ENCODE measurements around the gene IMPDH1. TPM values are rescaled to one million over a fixed set of nuclear protein-coding genes. Genes with fewer than 3 reads are reported as not detected.

IMPDH1 gene
- total and polyA plus RNA-seq, 9 of the 15 experiments (the other 6 are each of a cell fraction or from before 2014, with no cell fraction given) = 0.80 to 118 (median 64.3) TPM

DNA sequence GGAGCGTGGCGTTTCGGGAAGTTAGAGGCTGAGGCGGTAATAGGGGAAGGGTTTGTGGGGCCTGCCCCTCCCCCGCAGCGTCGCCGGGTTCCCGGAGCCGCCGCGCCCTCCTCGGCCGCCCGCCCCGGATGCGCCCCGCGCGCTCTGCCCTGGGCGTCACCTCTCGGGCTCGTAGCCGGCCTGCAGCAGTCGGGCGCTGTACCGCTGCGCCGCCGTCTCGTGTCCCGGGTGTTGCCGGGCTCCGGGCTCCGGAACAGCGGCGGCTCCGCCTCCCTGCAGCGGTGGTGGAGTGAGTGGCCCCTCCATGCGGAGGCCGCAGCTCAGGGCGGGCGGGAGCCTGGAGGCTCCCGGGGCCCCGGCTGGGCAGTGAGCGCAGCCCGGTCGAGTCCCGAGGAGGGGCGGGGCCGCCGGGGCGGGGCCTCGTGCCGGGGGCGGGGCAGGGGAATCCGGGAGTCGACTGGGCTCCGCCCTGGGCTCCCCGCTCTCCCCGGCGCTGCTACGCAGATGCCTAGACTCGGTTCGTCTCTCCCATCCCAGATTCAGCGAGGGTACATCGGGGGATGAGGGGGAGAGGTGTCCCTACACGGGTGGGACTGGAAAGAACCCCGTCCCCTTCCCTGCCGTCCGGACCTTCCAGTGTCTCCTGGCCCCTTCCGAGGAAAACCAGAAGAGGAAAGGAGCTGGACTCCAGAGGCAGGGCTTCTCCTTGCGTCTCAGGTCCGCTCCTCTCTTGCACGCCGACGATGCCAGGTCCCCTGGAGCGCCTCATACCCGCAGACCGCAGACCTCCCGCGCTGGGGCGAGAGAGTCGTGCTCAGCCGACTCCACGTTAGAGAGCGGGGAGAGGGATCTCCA, at the start of gene IMPDH1 (continued):
- no peak for TF ChIP-seq IFI16 (CRISPR knock-in tag; IDR thresholded peaks at IDR 0.05)
- TF ChIP-seq KDM5B (IDR thresholded peaks at IDR 0.05; ENCODE audit: insufficient replicate concordance, low read depth, low read length) = peak; percentile 83
- TF ChIP-seq, protein P1, sequence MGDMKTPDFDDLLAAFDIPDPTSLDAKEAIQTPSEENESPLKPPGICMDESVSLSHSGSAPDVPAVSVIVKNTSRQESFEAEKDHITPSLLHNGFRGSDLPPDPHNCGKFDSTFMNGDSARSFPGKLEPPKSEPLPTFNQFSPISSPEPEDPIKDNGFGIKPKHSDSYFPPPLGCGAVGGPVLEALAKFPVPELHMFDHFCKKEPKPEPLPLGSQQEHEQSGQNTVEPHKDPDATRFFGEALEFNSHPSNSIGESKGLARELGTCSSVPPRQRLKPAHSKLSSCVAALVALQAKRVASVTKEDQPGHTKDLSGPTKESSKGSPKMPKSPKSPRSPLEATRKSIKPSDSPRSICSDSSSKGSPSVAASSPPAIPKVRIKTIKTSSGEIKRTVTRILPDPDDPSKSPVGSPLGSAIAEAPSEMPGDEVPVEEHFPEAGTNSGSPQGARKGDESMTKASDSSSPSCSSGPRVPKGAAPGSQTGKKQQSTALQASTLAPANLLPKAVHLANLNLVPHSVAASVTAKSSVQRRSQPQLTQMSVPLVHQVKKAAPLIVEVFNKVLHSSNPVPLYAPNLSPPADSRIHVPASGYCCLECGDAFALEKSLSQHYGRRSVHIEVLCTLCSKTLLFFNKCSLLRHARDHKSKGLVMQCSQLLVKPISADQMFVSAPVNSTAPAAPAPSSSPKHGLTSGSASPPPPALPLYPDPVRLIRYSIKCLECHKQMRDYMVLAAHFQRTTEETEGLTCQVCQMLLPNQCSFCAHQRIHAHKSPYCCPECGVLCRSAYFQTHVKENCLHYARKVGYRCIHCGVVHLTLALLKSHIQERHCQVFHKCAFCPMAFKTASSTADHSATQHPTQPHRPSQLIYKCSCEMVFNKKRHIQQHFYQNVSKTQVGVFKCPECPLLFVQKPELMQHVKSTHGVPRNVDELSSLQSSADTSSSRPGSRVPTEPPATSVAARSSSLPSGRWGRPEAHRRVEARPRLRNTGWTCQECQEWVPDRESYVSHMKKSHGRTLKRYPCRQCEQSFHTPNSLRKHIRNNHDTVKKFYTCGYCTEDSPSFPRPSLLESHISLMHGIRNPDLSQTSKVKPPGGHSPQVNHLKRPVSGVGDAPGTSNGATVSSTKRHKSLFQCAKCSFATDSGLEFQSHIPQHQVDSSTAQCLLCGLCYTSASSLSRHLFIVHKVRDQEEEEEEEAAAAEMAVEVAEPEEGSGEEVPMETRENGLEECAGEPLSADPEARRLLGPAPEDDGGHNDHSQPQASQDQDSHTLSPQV (IDR thresholded peaks at IDR 0.05) = peak; percentile 74
- no peak for TF ChIP-seq EHMT2 (IDR thresholded peaks at IDR 0.05)
- no peak for TF ChIP-seq BDP1 (IDR thresholded peaks at IDR 0.05; ENCODE audit: insufficient read depth, insufficient read length)
- TF ChIP-seq, protein P2, sequence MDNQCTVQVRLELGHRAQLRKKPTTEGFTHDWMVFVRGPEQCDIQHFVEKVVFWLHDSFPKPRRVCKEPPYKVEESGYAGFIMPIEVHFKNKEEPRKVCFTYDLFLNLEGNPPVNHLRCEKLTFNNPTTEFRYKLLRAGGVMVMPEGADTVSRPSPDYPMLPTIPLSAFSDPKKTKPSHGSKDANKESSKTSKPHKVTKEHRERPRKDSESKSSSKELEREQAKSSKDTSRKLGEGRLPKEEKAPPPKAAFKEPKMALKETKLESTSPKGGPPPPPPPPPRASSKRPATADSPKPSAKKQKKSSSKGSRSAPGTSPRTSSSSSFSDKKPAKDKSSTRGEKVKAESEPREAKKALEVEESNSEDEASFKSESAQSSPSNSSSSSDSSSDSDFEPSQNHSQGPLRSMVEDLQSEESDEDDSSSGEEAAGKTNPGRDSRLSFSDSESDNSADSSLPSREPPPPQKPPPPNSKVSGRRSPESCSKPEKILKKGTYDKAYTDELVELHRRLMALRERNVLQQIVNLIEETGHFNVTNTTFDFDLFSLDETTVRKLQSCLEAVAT (IDR thresholded peaks at IDR 0.05) = peak in 1 of 2 experiments; percentile 80; a peak in 2 of 4 replicates
- TF ChIP-seq NFXL1 (CRISPR knock-in tag; IDR thresholded peaks at IDR 0.05) = no peak
- TF ChIP-seq NFE2 (IDR thresholded peaks at IDR 0.05; ENCODE audit: low read depth) = 0 out of 2 replicates have a peak, but pooled peaks have one; percentile 3
- TF ChIP-seq YY1 (IDR thresholded peaks at IDR 0.05; ENCODE audit: borderline replicate concordance in 1 of 3, control insufficient read depth in 1 of 3, extremely low read depth in 1 of 3, insufficient read depth in 3 of 3, insufficient read length in 1 of 3, insufficient replicate concordance in 2 of 3, low read depth in 1 of 3, low read length in 2 of 3) = peak in 1 of 3 experiments; percentile 46
- TF ChIP-seq, protein P3, sequence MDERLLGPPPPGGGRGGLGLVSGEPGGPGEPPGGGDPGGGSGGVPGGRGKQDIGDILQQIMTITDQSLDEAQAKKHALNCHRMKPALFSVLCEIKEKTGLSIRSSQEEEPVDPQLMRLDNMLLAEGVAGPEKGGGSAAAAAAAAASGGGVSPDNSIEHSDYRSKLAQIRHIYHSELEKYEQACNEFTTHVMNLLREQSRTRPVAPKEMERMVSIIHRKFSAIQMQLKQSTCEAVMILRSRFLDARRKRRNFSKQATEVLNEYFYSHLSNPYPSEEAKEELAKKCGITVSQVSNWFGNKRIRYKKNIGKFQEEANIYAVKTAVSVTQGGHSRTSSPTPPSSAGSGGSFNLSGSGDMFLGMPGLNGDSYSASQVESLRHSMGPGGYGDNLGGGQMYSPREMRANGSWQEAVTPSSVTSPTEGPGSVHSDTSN (CRISPR knock-in tag; IDR thresholded peaks at IDR 0.05; ENCODE audit: low read depth) = 0 out of 2 replicates have a peak, but pooled peaks have one; percentile 11
- TF ChIP-seq, protein P3 (tag; conservative IDR thresholded peaks at IDR 0.05; ENCODE audit: low read depth) = no peak
- TF ChIP-seq ZC3H11A (IDR thresholded peaks at IDR 0.05; ENCODE audit: low read depth, low read length) = no peak
- TF ChIP-seq, protein P4, sequence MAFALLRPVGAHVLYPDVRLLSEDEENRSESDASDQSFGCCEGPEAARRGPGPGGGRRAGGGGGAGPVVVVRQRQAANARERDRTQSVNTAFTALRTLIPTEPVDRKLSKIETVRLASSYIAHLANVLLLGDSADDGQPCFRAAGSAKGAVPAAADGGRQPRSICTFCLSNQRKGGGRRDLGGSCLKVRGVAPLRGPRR (CRISPR knock-in tag; IDR thresholded peaks at IDR 0.05) = no peak
- TF ChIP-seq, protein P5, sequence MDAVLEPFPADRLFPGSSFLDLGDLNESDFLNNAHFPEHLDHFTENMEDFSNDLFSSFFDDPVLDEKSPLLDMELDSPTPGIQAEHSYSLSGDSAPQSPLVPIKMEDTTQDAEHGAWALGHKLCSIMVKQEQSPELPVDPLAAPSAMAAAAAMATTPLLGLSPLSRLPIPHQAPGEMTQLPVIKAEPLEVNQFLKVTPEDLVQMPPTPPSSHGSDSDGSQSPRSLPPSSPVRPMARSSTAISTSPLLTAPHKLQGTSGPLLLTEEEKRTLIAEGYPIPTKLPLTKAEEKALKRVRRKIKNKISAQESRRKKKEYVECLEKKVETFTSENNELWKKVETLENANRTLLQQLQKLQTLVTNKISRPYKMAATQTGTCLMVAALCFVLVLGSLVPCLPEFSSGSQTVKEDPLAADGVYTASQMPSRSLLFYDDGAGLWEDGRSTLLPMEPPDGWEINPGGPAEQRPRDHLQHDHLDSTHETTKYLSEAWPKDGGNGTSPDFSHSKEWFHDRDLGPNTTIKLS (IDR thresholded peaks at IDR 0.05; ENCODE audit: borderline replicate concordance, low read depth) = peak; percentile 68
